GM18951 (cell line): ENCODE results near the gene GLI3.

ENCODE experiments used
- POLR2A ChIP-seq: IDR thresholded peaks from 4 replicates; pipeline ENCODE4 v1.6.1; 2011; ENCODE audit warnings: mild to moderate bottlenecking; ENCODE audit not compliant: insufficient read length, insufficient read depth; ENCODE audit errors: extremely low read depth
- in situ Hi-C: fragments of 300-500 bp; cut with MboI; formaldehyde crosslinking; loops from one replicate; pipeline ENCODE4 v1.12.0; 2022; ENCODE audit warnings: low sequenced_read_pairs, mixed read lengths, inconsistent platforms; ENCODE audit not compliant: unreplicated experiment

The GLI3 gene

GRCh38 chr7:42134276-42134876, 102.6 kb downstream of the GLI3 start:
- no peak for TF ChIP-seq POLR2A
- in situ Hi-C loops = no loop called here

- no peak for TF ChIP-seq POLR2A
- in situ Hi-C loops = no loop called here
Measured at GRCh38 chr7:42133321-42133720, 103.7 kb downstream of the GLI3 start.

- TF ChIP-seq POLR2A = no peak
- in situ Hi-C loops = no loop called here
Measured at GRCh38 chr7:42128703-42129102, 108.3 kb downstream of the GLI3 start.

- TF ChIP-seq POLR2A = no peak
- in situ Hi-C loops = no loop called here
Measured at GRCh38 chr7:42127232-42127622, 109.8 kb downstream of the GLI3 start.

- in situ Hi-C loops = no loop called here
Measured at GRCh38 chr7:42126475-42127231, 110.4 kb downstream of the GLI3 start.

GRCh38 chr7:42125321-42125720, 111.7 kb downstream of the GLI3 start:
- in situ Hi-C loops = no loop called here
- no peak for TF ChIP-seq POLR2A

More at GRCh38 chr7:42126475-42127231, 110.4 kb downstream of the GLI3 start:
- no peak for TF ChIP-seq POLR2A

- no peak for TF ChIP-seq POLR2A
- in situ Hi-C loops = no loop called here
Measured at GRCh38 chr7:42123716-42124115, 113.3 kb downstream of the GLI3 start.

GRCh38 chr7:42120191-42120590, 116.8 kb downstream of the GLI3 start:
- in situ Hi-C loops = no loop called here
- no peak for TF ChIP-seq POLR2A

GRCh38 chr7:42117201-42117600, 119.8 kb downstream of the GLI3 start:
- no peak for TF ChIP-seq POLR2A
- in situ Hi-C loops = no loop called here

GRCh38 chr7:42115795-42116194, 121.2 kb downstream of the GLI3 start:
- in situ Hi-C loops = no loop called here
- no peak for TF ChIP-seq POLR2A

- no peak for TF ChIP-seq POLR2A
- in situ Hi-C loops = no loop called here
Measured at GRCh38 chr7:42110333-42110732, 126.7 kb downstream of the GLI3 start.

GRCh38 chr7:42108803-42109528, 128.0 kb downstream of the GLI3 start:
- in situ Hi-C loops = no loop called here
- TF ChIP-seq POLR2A = no peak

- in situ Hi-C loops = no loop called here
- TF ChIP-seq POLR2A = no peak
Measured at GRCh38 chr7:42107484-42108240, 129.3 kb downstream of the GLI3 start.

- in situ Hi-C loops = no loop called here
Measured at GRCh38 chr7:42106562-42106961, 130.4 kb downstream of the GLI3 start.

More at GRCh38 chr7:42106562-42106961, 130.4 kb downstream of the GLI3 start:
- TF ChIP-seq POLR2A = no peak
